Fibroblast of skin of right quadriceps (primary cell): Measurements from ENCODE around the gene GLE1.

ENCODE experiments used
- DNase-seq: peaks from one replicate; pipeline ENCODE4 v3.0.0-alpha.2; 2013

The GLE1 gene, protein sequence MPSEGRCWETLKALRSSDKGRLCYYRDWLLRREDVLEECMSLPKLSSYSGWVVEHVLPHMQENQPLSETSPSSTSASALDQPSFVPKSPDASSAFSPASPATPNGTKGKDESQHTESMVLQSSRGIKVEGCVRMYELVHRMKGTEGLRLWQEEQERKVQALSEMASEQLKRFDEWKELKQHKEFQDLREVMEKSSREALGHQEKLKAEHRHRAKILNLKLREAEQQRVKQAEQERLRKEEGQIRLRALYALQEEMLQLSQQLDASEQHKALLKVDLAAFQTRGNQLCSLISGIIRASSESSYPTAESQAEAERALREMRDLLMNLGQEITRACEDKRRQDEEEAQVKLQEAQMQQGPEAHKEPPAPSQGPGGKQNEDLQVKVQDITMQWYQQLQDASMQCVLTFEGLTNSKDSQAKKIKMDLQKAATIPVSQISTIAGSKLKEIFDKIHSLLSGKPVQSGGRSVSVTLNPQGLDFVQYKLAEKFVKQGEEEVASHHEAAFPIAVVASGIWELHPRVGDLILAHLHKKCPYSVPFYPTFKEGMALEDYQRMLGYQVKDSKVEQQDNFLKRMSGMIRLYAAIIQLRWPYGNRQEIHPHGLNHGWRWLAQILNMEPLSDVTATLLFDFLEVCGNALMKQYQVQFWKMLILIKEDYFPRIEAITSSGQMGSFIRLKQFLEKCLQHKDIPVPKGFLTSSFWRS

DNA sequence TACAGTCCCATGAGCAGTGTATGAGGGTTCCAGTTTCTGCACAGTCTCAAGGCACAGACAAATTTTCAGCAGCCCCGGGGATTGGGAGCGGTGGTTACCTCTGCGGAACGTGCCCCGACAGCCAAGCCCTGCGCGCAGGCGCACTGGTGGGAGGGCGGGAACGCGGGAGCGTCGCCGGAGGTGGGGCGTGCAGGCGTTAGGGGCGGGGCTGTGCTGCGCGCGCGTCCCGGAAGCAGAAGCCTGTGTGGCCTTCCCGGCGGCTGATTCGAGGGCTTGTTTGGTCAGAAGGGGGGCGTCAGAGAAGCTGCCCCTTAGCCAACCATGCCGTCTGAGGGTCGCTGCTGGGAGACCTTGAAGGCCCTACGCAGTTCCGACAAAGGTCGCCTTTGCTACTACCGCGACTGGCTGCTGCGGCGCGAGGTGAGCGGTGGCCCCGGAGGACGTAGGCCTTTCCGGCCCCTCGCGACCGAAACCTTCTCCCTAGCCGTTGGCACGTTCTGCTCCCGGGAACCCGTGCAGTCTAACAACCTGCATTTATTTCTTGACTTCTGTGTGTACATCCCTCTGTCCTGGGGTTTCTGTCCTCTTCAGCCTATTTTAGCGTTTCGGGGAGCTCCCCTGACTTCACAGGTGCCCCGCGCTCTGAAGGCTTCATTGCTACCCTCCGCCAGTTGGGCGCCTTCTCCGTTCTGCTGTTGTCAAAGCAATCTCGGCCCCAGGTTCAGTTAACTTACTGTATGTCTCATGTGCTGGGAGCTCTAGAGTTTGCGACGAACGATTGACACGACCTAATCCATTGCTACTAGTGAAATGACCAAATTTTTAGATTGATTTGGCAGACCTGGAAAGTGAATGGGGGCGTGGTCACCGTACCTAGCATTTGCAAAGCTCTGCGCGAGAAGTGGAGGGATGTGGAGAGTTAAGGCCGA is at the start of gene GLE1:
TSS of gene GLE1 (plus strand) at position 235 of the 929 bp plus-strand sequence. CDS start at position 322, 87 bp downstream.
- peak; percentile 89 for DNase-seq

DNA sequence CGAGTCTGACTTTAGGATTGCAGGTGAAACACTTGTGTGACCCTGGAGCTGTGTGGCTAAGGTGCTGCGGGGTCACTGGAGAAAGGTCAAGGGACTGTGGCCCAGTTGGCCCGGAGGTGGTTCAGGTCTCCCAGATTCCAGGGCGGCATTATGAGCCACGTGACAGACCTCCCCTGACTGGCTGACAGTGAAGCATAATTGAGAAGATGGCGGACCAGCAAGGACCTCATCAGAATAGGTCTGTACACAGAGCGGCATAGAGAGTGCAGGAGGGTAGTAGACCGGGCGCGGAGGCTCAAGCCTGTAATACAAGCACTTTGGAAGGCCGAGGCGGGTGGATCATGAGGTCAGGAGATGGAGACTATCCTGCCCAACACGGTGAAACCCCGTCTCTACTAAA is 49.5 kb upstream of the GLE1 start:
- no peak for DNase-seq

DNA sequence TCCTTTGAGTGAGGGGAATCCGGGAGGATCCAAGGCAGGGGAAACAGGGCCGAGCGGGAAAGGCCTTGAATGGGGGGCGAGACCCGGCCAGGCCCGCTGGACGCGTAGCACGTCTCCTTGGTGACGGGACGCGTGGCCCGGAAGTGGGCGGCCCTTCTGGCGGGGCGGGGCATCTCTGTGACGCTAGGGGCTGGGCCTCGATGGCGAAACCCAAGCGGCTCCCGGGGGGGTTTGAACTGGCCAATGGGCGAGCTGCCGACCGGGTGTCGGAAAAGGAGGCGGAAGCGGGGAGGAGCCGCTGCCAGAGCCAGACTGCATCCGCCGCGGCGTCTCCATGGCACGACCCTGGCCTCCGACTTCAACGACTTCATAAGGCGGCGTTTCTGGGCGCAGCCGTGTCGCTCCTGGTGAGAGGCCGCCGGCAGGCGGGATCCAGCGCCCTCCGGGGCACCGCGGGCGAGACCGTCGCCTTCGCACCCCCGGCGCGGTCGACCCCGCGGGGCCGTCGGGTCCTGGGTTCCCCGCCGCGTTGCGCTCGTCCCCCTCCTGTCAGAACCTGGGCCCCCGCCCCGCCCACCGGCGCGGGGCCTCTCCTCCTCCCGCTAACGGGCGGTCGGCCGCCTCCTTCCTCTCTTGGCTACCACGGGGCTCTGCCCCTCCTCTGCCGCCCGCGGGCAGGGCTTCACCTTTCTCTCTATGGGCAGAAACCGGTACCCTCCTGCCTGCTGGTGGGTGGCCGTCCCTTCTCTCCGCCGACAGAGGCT is 48.5 kb upstream of the GLE1 start, which contains the start of gene ODF2:
TSS of gene ODF2 (plus strand) at position 158 of the 764 bp plus-strand sequence. CDS start at position 244, 86 bp downstream.
- peak; percentile 96 for DNase-seq

DNA sequence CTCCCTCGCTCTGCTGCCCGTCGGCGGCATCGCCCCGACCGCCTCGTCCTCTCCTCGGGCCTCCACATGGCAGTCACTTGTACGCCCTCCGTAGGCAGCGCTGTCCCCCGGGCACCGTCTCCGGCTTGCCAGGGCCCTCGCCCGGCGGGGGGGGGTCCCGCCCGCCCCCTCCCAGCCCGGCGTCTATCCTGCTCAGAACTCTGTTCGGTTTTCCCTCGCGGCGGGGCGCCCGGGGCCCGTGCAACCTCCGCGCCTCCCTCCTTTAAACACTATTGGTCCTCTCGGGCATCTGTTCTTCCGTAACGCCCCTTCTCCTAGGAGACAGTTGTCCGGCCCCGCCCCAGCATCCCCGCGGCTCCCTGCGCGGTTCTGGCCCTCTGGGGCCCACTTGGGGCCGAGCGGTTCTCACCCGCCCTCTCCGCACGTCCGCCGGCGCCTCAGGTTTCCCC is 47.9 kb upstream of the GLE1 start:
- DNase-seq, result peak; percentile 71

DNA sequence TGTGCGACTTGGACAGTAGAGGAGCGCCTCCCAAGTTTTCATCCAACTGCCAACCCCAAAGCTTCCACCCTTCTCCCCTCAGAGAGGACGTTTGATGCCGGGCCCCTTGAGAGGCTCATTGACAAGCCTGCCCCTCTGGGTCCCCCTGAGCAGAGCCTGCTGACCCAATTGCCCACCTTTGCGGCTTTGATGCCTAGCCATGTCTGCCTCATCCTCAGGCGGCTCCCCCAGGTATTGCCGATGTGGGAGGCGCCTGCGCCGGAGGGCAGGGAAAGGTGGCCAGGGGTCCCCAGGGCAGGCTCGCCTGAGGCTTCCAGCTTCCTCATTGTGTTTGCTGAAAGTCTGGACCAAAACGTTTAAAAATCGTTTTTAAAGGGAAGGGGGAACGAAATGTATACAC is 47.3 kb upstream of the GLE1 start:
- DNase-seq, result no peak

DNA sequence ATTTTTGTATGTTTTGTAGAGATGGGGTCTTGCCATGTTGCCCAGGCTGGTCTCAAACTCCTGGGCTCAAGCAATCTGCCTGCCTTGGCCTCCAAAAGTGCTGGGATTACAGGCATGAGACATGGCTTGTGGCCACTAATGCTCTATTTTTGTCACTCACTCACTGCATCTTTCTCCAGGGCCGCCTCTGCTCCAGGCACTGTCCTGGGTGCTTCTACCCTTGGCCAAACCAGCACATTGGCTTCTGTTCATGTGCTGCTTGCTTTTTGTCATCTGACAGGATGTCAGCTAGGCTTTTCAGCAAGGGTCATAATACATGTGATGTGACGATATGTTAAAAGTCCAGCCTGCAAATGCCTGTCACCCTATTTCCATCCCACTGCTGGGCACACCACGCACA is 45.5 kb upstream of the GLE1 start:
- DNase-seq, result no peak

DNA sequence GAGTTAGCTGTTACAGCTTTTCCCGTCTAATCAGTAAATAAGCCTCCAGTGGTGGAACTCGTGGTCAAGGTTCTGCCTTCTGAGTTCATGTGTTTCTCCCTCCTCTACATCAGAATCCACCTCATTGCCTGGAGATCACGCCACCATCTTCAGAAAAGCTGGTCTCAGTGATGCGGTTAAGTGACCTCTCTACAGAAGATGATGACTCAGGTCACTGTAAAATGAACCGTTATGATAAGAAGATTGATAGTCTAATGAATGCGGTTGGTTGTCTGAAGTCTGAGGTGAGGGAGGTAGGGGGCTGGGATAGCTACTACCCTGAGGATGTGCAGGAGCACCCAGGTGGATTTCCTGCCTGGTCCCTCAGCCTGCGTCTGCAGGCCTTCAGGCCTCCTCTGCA is 35.4 kb upstream of the GLE1 start:
- no peak for DNase-seq

DNA sequence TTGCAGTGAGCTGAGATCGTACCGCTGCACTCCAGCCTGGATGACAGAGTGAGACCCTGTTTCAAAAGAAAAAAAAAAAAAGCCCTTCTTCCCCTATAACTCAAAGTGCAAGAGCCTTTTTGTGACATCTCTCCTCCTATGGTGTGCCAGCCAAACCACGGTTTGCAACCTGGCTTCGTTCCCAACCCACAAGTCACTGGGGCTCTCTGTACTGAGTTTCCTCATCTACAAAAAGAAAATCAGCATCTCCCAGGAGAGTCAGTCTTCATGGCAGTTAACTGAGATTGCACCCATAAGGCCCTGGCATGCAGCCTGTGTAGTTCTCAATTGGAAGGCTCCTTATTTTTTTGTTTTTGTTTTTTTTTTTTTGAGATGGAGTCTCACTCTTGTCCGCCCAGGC is 34.0 kb upstream of the GLE1 start:
- peak; percentile 57 for DNase-seq

DNA sequence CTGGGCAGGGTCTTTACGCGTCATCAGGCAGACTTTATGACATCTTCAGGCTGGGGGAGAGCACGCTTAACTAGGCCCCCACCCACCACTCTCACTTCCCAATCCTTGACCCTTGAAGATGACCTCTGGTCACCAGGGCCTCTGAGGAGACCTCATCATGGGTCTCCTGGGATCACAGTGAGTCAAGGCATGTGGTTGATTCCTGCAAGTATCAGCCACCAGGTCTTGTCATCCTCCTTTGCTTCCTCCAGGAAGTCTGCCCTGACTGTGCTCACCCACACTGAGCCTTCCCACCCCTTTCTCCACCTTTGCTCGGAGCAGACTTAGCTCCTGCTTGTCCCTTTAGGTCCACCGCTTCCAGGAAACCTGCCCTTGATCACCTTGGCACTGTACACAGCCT is 31.4 kb upstream of the GLE1 start:
- DNase-seq, result no peak

DNA sequence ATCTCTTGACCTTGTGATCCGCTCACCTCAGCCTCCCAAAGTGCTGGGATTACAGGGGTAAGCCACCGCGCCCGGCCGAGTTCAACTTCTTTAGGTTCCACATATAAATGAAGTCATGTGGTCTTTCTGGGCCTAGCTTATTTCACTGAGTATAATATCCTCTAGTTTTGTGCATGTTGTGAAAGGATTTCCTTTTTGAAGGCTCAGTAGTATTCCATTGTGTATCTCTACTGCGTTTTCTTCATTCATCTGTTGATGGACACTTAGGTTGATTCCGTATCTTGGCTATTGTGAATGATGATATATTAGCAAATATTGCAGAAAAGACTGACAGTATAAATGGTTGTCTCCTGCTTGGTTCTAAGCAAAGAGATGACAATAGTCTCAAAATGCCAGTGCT is 28.7 kb upstream of the GLE1 start:
- no peak for DNase-seq

DNA sequence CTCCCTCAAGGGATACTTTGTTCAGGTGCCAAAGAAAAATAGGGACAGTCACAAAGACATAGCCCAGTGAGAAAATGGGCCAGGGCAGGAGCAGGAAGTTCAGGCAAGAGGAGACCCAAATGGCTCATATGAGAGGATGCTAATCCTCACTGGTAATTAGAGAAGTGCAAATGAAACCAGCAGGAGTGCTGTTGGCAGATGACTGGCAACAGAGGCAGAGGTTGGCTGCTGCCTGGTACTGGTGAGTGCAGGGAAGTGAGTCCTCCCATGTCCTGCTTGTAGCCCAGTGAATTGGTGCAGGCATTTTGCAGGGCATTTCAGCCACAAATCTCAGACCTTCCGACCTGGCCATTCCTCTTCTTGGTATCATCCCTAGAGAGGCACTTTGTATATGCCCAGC is 25.3 kb upstream of the GLE1 start:
- DNase-seq, result no peak

DNA sequence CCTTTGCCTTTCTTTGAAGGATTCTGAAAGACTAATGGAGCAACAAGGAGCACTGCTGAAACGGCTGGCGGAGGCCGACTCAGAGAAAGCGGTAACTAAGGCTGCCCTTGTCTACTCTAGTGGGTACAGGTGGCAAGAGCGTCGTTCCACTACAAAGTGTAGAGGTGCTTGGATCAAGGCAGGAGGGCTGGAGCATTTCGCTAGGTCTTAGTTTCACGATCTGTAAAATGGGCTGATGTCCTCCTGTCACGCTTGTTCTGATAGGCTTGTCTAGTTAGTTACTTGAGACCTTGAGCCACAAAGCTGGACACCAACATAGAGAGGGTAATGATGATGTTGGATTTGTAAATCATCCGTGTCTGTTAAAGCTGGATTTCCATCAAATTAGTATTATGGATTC is 23.0 kb upstream of the GLE1 start:
- DNase-seq, result no peak

DNA sequence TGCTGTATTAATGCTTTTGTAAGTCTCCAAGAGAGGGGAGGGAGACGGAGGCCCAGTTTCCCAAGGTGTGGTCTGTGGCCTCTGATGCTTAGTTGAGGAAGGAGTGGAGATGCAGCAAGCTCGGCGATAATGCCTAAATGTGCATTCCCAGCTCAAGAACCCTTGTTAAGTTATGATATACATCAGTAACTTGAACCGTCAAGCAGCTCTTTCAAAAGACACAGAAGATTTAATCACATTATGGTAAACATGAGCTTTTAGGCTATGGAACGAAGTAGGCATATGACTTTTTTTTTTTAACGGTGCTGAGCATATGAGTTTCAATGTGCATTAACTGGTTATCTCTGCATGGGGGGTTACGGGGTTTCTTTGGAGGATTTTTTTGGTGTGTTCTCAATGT is 22.3 kb upstream of the GLE1 start:
- DNase-seq, result no peak

DNA sequence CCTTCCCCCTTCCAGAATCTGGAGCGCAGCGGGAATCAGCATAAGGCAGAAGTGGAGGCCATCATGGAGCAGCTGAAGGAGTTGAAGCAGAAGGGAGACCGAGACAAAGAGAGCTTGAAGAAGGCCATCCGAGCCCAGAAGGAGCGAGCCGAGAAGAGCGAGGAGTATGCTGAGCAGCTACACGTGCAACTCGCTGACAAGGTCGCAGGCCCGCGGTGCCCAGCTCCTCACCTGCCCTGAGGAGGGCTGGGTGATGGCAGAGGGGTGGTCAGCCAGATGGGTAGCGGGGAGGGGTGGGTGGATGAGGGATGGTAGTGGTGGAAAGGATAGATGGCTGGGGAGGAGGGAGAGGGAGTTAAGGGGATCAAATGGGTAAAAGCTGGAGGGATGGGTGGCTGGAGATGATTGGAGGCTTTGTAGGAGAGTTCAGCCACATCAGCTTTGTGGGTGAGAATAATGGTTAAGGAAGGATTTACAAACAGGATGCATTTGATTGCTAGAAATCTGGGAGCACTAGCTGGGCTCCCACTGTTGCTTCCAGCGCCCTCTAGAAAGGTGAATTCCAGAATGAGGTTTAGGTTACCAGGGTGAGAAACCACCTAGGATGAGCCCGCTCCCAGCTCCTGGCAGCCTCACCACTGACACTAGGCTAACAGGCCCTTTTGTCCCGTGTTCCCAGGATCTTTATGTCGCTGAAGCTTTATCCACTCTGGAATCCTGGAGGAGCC is 19.7 kb upstream of the GLE1 start:
- DNase-seq, result no peak

DNA sequence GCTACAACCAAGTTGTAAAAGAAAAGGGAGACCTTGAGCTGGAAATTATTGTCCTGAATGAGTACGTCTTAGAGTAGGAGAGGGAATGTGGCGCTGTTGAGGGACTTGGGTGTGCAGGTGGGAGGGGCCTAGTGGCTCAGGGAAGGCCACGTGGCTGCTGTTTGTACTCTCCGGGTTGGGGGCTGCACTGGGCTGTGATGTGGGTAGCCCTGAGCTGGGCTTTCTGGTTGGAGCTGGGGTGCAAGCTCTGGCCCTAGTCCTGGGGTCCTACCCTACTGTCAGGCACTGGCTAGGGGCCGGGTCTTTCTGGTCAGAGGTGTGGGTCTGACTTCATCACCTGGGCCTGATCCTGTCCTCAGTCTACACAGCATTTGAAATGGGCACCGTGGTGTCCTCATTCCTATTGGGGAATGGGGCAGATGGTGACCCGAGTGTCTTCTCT is 19.1 kb upstream of the GLE1 start:
- DNase-seq, result no peak

DNA sequence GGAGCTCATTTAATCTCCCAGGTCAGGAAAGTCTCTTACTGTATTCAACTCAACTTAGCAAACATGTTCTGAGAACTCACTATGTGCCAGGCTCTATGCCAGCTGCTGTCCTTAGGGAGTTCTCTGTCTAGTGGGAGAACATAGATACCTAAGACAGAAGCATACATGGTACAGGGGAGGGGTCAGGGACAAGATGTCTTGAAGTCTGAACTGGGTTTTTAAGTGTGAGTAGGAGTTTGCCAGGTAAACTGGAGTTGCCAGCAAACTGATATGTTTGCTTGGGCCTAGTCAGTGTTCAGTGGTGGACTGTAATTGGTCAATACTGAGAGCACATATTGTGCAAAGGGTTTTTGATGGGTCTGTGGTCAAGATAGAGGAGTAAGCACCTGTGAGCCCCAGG is 18.3 kb upstream of the GLE1 start:
- no peak for DNase-seq

DNA sequence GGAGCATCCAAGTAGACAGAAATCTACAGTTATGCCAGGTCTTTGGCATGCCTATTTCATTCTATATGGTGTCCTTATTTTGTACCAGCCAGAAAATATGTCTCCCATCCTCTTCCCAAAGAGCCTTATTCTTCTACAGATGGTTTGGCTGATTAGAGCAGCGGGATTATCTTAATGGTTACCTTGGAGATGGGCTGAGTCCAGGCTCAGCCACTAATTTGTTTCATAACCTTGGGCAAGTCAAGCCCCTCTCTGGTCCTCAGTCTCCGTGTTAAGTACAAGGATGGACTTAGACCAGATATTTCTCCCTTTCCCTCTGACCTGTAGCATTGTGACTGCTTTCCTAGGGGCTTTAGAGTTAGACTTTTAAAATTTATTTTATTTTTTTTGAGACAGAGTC is 11.1 kb upstream of the GLE1 start:
- no peak for DNase-seq

DNA sequence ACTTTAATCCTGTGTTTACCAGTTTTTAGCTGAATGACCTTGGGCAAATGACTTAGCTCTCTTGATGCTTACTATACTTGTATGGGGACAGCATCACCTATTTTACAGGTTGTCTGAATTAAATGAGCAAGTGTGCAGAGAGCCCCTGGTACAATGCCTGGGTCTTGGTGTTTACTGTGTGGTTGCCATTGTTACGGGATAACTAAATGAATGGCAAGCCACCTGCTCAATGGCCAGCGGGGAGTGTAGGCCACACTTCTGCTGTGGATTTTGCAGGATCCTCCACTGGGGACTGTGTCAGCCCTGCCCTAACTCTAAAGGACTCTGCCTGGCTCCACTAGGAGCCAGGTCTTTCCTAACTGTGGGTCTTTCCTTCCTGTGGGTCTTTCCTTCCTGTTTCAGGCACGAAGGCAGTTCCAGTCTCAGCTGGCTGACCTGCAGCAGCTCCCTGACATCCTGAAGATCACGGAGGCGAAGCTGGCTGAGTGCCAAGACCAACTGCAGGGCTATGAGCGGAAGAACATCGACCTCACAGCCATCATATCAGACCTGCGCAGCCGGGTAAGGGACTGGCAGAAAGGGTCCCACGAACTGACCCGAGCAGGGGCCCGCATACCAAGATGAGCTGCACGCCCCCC is 10.3 kb upstream of the GLE1 start:
- DNase-seq, result no peak

DNA sequence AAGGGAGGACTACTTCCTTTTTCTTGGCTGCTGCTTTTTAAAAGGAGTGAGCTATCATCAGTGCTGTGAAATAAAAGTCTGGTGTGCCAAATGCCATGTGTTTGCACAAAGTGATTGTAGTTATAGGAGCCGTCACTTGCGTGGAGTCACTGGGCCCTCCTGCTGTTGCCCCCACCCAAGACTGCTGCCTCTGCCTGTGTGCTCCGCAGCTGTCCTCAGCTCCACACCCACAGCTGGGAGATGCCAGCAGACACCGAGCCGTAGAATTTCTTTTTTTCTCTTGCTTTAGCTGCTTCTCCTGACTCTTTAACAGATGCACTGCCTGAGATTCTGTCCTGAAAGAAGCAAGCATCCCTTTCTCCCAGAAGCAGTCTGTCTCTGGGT is 9.8 kb upstream of the GLE1 start:
- DNase-seq, result no peak

DNA sequence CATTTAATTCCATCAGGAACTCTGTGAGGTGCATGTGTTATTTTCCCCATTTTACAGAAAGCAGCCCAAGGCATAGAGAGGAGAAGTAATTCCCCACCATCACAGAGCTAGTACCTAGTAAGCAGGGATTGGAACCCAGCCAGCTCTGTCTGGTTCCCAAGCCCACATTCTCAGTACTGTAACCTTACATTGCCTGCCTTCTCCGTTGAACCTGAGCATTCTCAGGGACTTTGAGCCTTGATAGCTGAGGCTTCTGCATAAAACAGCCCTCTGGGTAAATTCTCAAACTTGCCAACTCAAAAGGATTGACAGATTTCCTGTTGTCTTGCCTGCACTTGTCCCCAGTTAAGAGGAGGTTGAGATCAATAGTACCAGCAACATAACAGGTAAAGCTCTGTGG is 9.2 kb upstream of the GLE1 start:
- no peak for DNase-seq

DNA sequence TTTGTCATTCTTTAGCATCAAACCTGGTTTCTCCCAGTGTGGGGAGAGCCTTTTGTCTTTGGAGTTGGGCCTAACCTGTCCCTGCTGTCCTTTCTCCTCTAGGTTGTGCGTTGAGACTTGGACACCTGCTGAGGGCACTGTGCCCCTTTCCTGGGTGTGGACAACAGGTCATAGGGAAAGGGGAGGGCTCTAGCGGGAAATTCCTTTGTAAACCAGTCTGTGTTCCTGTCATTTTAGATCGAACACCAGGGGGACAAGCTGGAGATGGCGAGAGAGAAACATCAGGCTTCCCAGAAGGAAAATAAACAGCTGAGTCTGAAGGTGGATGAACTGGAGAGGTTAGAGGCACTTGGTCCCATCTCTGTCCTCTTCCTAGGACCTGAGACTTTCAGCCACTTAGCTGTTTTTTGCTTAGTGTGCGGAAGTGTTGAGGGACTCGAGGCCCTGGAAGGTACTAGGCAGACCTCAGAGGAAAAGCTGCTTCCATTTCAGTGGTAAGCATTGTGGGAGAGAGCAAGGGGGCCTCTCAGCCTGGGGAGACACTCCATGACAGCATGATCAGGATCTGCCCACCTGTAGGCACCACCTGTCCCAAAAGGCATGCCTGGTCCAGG is 8.6 kb upstream of the GLE1 start:
- no peak for DNase-seq
